HG03565 (cell line): ENCODE data around the gene MAGI2.
"Not testable (repeated sequence)": the region's sequence is repeated elsewhere in the genome, so short reads cannot be mapped to it uniquely, and the experiment has no call there.

Source experiments
- ATAC-seq: cut with Tn5 transposase; IDR thresholded peaks from one replicate; pipeline ENCODE4 v1.9.1; 2021; ENCODE audit warnings: mild to moderate bottlenecking, moderate library complexity; ENCODE audit not compliant: unreplicated experiment

MAGI2 gene

DNA sequence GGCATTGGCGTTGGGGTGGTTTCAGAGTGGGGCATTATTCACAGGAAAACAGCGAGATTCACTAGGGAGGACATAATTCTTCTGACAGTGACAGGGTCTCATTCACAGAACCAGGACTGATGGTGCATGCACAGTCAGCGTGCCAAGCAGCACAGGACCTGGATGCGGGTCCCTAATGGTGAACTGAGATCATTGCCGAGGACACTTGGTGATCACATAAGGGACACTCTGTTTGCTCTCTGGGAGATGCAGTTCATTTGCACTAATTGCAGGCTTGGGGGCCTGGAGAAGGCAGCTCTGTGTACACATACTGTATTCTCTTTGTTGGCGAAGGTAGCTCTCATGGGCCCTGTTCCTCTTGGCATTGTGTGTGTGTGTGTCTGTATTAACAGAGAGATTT lies 938.8 kb downstream of the MAGI2 start:
- no peak for ATAC-seq

DNA sequence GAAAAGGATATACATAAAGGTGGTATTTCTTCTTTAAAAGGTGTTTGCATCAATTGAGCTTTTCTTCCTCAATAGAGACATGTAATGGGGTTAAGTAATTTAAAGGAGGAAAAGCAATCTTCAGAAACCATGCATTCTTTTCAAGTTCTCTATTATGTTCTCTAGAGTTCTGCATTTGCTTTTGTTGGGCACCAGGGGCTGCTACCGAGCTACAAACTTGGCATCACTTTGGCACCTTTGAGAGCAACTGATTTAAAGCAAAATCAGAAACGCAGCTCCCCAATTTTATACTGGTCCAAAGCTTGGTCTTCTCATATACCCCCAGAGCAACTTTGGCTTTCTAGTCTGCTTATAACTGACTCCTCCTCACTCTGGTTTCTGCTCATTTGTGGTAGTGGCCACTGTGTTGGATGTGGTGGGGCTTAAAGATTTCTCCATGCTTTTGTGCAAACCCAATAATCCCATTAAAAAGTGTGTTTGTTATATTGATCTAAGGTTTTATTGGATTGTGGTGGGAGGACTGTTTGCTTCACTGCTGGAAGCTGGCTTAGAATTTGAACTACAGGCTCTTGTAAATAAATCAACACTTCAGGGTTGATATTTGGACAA lies 942.8 kb downstream of the MAGI2 start:
- ATAC-seq, result peak; percentile 77

DNA sequence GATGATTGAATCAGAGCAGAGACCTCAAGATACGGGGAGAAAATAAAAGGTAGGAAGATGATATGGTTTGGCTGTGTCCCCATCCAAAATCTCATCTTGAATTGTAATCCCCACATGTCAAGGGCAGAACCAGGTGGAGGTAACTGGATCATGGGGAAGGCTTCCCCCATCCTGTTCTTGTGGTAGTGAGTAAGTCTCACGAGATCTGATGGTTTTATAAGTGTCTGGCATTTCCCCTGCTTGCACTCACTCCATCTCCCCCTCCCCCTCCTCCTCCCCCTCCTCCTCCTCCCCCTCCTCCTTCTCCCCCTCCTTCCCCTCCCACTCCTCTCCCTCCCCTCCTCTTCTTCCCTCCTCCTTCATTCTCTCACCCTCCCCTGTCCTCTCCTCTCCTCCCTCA lies 950.2 kb downstream of the MAGI2 start:
- not testable (repeated sequence) for ATAC-seq

DNA sequence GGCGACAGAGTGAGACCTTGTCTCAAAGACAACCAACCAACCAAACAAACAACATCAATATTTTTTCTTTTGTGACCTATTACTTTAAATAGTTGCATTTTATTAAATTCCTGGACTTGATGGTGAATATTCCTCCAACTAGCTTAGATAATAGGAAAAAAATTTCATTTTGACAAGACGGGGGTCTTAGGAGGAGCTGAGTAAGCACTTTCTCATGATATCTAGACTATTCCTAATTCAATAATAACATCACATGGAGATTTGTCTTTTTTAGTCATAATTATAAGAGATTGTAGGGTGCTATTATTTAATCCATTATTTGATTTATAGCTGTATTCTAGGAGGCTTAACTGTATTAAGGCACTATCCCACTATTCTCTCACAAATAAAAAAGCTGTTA lies 952.4 kb downstream of the MAGI2 start:
- no peak for ATAC-seq

DNA sequence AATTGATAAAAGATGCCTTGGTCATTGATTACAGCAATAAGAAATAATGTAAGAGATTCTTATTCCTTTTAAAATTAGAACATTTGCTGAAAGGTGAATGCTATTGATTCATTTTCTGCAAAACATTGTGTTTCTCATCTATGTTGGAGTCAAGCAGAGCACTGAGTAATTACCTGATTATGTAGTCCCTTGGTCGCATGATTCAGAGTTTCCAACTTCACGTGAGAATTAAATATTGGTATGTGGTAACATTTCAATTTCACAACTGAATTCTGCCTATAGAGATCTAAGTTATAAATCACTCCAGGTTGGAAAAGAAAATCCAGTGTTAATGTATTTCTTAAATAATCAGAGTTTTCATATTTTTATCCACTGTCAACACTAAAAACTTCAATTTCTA lies 953.5 kb downstream of the MAGI2 start:
- ATAC-seq, result no peak

DNA sequence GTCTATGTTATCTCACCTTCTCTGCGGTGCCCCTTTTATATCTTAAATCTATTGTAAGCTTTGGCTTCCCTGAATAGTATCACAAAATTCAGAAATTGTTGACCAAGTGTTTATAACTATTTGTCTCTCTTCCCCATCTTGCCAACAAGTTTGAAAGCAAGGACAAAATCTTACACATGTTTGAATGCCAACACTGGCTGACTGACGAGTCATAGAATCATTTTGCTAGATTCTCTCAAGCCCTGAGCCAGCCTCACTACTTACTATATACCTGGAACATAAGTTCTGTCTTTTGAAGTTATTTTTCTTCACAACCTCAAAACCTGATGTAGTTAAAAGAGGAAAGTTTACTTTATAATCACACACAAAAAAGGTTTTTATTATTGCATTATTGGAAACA lies 954.2 kb downstream of the MAGI2 start:
- ATAC-seq, result no peak

DNA sequence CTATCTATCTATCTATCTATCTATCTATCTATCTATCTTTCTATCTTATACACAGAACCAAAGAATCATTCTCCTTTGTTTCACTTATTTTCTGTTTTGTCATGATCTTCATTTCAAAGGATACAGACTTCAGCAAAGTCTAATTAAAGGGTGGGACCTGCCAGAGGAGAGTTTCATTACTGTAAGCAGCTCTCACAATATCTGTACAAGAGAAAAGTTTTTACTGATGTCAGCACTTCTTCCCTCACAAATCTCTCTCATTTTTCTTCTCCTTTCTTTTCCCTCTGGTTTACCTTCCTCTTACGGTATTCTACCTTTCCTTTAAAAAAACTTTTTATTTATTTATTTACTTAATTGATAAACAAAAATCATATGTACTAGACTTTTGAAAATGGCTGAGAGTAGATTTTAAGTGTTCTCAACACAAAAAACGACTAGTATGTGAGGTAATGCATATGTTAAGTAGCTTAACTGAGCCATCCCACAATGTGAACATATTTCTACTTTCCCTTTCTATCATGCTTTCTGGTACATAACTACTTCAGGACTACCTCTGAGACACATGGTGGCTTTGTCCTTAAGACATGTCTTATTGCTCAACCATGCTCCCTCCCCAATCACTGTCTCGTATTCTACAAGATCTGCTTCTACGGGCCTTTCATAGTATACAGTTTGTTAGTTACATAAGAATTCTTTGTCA lies 955.6 kb downstream of the MAGI2 start:
- ATAC-seq, result no peak

DNA sequence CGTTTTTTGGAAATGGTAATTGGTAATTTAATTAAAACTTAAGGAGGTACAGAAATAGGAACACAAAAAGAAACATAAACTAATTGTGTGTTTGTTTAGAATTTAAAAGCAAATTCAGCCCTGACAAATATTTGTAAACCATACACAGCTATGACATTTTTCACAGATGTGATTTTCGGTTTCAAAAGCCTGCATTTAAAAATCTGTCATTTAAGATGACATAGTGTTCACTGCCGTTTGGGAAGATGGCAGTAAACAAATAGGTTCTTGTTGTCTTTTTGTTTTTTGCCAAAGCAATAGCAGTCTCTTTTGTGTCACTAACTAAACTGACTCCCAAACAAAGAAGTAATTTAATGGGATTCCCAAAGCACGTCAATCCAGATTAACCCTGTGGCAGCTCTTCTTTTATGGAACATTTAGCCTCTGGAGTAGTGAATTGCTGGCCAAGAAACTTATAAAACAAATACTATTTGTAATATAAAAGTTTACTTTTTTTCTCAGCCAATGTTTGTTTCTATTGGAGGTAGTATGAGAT lies 957.3 kb downstream of the MAGI2 start:
- ATAC-seq, result no peak

DNA sequence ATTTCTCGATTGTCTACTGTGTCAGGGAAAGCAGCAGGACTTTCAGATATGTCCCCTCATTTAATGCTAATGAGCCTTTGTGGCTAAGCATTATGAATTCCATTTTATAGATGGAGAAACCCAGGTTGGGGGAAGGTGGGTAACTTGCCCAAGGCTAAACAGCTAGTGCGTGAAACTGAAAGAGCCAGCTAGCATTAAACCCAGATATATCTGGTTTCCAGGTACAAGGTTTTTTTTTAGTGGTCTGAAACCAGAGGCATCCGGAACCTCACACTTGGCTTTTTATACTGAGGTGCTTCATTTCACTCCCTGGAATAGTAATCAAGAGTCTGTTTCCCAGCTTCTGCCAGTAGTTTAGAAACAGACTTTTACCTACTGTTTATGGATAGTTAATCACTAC lies 960.1 kb downstream of the MAGI2 start:
- no peak for ATAC-seq

DNA sequence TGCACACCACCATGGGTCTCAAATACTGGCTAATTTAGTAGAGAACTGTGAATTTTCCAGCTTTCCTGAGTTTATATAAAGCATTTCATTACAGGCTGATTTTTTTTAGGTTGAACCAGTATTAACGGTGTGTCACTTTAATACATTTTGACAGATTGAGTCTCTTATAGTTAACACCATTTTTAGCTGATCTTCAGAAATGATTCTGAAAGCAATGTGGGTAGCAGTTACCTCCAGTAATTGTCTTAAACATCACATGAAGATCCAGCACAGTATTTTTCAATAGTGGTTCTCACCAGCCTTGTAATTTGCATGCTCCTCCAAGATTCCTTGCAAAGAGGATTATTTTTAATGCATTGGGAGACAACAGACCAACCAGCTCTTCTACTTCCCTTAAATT lies 961.3 kb downstream of the MAGI2 start:
- ATAC-seq, result no peak

DNA sequence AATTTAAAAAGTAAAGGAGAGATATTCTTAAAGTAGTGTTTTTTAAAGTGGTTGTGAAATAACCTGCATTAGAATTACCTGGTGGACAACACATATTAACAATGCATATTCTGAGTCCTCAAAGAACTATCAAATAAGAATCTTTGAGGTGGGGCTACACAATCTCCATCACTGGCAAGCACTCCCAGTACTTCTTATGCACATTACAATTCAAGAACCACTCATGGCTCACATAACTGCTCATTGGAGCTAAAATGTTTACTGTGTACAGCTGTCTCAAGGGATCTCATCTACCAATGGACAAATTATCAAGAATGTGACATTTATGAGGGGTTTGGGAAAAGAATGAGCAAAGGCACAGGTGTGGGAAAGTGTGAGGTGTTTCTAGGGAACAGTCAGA lies 962.9 kb downstream of the MAGI2 start:
- ATAC-seq, result no peak

DNA sequence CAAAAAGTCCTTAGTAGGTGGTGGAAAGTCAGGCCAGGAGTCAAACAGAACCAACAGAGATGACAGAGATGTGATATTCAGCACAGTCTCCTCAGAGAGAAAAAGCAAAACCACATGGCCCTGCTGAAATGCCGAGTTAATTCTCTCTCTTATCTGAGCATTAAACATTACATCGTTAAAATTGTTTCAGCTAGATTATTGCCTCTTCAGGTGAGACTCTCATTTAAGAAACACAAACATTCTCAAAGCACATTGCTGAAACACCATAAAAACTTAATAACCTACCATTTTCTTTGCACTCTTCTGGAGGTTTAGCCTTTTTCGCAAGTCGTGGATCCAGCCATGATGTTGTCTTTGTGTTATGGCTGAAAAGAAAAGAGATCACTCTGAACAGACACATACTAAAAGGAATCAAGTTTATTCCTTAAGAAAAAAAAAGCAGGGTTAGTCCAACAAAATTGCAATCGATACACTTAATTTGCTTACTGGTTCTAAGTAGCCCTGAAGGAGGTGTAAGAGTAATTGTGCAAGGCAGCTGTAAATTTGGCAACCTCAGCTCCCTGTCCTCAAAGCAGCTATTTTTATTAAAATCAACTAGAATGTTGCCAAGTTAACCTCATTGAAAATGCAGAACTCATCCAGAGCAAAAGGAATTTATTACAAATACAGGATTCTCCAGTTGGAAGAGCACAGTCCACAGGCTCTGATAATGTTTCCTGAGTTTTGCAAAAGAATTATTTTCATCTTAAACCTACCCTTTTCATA lies 963.8 kb downstream of the MAGI2 start:
- ATAC-seq, result no peak

DNA sequence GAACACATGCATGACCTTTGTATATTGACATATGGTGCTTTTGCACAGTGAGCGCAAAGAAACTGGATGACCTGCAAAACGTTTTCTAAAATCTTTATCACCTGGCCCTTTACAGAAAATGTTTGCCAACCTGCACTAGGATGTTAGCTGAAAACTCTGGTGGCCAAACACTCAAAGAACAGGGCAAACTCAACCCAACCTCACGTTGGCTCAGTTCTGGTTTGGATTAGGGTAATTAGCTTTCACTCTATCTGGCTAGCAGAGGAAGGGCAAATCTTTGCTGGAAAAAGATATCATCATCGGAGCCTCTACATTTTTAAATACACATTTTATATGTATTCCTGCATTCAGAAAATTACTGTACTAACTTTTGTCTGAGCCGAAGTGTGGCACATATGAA lies 966.0 kb downstream of the MAGI2 start:
- no peak for ATAC-seq

DNA sequence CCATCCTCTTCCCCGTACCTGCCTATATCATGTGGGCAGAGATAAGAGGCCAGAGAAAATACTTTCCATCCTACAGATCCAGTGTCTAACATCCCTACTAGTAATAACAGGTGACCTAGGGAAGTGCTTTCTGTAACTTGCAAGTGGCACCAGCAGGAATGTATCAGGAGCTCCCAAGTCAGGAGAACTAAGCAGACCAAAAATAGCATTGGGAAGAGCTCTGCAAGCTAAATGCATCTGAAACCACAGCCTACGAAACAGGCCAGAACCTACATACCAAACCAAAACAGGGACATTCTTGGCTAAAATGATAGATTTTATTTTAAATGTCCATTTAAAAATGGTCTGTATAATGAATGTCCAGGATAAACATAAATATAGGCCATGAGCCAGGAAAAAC lies 974.1 kb downstream of the MAGI2 start:
- no peak for ATAC-seq

DNA sequence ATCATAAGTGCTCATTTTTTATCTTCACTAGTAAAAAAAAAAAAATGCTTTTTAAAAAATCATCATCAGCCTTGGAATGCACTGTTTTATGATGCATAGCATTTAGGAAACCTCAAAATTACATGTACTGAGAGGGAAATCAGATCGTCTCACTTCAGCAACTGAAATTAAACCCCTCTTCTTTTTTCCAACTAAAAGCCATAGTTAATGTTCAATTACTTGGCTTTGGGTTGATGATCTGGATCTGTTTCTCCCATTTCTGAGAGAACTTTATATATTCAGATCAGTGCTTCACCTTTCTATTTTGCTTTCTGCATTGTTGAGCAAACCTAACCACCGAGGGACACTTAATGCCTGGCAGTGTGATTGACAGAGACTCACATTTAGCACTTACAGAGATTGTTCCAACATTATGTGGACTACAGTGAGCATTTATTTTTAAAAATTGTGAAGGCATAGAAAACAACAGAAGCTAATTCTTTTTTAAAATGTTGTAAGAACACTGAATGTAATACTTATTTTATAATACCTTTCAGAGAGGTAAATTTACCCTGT lies 976.5 kb downstream of the MAGI2 start:
- ATAC-seq, result no peak

DNA sequence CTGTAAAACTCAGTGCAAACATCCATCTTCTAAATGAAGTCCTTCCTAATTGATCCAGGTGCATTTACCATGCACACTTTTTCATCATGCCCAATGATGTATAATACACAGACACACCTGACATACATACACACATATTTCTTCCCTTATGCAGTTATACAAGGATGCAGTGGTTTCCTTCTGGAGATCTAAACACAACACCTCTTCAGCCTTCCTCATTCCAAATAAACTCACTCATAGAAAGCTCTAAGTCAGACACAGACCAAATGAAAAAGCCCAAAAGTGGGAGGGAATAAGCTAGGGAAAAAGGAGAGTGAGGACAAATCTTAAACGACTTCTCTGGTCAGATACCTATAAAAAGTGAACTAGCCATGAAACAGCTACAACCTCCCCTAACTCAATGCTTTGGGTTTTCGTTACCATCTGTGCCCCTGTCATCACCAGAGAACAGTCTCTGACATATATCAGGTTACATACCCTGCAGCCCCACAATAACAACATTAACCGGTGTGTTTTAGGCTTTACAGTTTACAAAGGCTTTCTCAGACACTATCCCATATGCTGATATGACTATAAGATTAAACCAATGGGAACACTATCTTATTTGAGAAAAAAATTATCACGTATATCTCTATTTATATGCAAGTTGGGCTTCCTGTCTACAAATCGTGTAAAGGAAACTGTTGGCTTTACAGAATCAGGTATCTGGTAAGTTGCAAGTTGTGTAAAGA lies 979.7 kb downstream of the MAGI2 start:
- ATAC-seq, result no peak

DNA sequence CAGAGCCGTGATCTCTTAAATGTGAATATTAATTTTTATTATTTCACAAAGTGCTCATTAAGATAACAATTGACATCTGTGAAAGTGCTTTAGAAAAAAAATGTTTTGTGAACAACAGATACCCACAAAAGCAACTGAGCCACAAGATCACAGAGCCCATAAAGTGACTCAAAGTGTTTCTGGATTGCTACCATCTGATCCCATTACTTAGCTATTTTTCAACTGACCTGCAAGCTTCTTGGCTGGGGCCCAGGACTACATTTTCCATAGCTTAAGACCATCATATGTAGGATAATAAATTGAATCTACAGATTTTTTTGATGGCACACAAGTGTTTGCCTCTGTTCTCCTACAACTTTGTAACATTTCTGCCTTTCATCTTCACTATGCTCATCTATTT lies 980.4 kb downstream of the MAGI2 start:
- ATAC-seq, result no peak

DNA sequence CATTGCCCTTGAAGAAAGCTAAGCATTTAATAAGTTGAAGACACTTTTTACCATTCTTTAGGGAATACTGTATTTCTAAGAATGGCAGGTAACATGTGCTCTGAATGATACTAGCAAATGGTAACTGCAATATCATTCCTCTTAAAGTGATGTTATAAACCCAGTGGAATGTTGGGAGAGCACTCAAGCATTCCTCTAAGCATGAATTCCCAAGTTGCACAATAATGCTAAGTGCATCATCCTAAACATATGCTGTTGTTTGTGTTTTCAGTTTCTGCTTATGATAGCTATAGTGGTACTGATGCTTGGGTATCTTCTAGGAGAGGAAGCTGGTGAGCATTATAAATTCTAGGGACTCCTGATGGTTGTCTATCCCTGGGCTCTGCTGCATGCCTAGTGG lies 980.9 kb downstream of the MAGI2 start:
- no peak for ATAC-seq

DNA sequence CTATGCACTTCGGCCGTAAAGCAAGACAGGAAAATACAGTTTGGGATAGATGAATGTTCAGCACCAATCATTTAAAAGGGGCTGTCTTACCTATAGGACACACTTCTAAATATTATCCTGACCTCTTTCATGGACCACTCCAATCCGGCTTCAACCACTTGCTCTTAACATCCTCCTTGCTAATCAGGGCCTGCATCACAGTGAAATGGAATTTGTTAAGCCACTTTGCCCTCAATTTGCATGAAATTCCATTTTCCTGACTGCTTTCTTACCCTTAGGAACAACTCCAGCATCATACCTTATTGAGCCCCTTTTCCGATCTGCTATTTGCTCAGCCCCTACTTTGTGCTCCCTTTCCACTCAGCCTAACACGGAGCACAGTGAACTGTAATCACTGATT lies 987.6 kb downstream of the MAGI2 start:
- no peak for ATAC-seq

DNA sequence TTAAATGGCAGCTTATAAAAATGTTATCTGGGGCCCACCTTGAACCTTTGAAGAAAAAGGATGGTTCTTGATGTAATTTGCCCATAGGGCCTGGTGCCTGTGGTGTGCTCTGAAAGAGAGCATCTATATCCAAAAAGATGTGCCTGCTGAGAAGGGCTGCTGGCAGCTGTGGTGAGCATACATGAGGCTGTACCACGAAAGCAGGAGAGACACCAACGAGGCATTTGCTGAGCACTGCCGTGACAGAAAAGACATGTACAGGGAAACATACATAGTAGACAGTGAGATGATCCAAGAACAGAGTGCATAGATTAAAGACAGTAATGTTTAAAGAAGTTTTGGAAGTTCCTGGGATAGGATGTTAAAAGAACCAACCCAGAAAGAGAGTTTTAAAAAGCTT lies 990.4 kb downstream of the MAGI2 start:
- ATAC-seq, result no peak

DNA sequence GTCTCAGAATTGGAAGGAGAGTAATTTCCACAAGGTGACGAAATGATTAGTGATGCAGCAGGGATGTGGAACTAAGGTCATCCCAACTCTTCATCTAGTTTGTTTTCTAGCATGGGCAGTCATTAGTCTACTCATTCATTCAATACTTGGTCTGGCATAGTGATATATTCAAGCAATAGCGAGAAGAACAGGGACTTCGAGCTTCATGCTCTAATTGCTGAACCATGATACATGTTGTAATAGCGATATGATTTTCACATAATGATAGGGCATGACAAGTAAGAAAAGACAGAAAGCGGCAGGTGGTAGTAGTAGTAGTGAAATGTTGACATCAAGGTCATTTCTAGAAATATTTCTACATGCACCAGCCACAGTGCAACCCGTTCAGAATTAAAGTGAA lies 1002.8 kb downstream of the MAGI2 start:
- no peak for ATAC-seq
